ENCODE measurements around the gene NMRAL1.

Gene NMRAL1

GRCh38 chr16:4420505-4421105 is 53.8 kb downstream of the NMRAL1 start:
- DNase-seq: no peak

- no peak for DNase-seq
These were observed 54.9 kb downstream of the NMRAL1 start for GRCh38 chr16:4419402-4419959.

DNA sequence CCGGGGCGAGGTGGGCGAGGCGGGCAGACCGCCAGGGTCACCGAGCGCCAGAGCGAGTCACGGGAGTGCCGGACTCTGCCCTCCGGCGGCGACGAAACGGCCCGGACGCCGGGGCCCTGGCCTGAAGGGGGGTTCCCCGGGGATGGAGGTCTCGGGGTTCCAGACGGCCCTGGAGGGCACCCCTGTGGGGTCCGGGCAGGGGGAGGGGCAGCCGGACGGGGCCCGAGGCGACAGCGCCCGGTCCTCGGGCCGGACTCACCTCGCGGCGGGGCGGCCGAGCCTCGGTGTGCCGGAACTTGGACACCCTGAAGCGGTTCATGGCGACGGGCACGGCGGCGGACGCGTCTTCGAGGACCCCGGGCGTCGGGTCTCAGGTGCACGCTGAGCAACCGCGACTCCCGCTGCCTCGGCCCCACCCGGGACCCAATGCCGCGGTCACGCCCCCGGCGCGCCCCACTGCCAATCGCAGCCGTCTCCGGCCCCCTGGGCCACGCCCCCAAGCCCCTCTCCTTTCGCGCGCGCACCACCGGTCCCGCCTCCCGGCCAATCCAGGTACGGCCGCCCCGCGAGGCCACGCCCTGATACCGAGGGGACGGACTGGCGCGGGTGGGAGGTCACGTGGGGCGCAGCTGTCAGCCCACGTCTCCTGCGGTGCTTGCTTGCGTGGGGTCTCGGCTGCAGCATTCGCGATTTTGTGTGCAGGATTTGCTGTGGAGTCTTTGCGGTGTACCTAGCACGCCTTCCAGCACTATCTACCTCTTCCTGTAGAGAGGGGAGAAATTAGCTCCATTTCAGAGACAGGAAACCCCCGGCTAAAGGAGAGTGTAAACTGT is 58.0 kb downstream of the NMRAL1 start, which contains the start of gene CORO7:
Gene CORO7, minus strand, starts transcription at position 397 of the 833 bp plus-strand sequence. Its CDS starts 78 bp downstream, at position 319.
- DNase-seq: peak; percentile 8

GRCh38 chr16:4415538-4416199 is 58.8 kb downstream of the NMRAL1 start:
- no peak for DNase-seq

DNA sequence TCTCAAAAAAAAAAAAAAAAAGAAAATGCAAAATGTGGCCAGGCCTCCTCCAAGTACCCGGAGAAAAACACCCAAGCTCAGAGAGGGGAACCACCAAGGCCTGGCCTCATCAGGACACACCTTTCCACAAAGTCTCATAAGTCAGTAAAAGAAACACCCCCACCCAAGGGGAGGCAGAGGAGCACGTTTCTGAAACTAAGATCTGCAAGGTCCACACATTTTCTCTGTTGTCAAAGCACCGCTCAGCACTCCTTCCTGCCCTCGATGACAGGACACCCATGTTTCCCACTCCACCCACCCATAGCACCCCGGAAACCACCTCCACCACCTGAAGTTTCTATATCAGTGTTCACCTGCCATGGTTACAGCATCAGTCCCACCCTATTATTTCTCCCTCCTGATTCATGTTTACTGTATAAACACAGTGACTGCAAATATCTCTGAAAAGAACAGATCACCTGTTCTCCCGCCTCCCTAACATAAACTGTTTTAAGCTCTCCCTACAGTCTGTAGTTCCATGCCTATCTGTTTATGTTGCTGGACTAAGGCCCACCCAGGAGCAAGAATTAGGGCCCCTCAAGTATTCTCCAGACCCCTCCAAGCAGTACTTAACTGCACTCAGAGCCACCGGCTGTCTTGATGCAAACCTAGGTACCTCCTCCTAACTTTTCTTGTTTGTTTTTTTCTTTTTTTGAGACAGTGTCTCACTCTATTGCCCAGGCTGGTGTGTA is 60.1 kb downstream of the NMRAL1 start:
- DNase-seq: no peak

DNA sequence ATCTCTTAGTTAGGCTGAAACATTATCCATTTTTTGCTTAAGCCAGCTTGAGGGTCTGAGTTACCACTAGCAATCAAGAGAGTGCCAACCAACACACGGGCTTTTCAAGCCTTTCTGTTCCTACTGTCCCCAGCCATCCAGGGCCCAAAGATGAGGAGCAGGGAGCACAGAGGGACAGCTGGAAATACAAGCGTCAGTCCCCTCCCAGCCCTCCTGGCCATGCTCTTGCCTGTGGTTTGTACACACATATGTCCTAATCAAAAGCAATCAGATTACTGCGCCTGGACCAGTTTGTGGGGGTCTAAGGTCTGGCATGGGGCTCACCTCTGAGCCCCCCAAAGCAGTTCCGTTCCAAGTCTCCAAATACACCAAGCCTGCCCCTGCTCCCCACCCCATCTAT is 61.6 kb downstream of the NMRAL1 start:
- DNase-seq: no peak

DNA sequence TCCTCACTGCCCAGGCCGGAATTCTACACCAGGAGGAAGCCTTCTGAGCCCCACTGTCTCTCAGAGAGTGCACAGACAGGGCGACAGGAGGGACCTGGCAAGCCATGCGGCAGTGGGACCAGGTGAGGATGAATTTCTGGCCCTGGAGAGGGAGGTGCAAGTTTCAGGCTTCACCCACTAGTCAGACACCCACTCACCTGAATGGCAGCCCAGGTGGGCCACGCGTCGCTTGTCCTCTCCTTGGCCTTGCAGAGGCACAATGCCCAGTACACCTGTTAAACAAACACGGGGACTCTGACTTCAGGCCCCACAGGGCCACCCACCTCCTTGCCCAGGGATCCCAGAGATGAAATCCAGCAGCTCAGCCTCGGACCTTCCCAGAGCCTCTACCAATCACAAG is 62.3 kb downstream of the NMRAL1 start:
- no peak for DNase-seq

Data from NCI-H1436 treated with DMSO at 0.1 percent for 48 hours (cell line).